Fibroblast of lung (primary cell): Measurements from ENCODE around the gene LGALS3BP. TPM values are rescaled to one million over a fixed set of nuclear protein-coding genes. Genes with fewer than 3 reads are reported as not detected.
"Not testable (repeated sequence)": the region's sequence is repeated elsewhere in the genome, so short reads cannot be mapped to it uniquely, and the experiment has no call there.

Source experiments
- DNase-seq, 2 donors: peaks; one replicate each; pipeline versions ENCODE4 v3.0.0 to v3.0.0-alpha.2; 2010; ENCODE audit warnings: low read depth in 2 of 2
- H2AFZ ChIP-seq: 2 replicates; pipeline ENCODE4 v1.5.1; 2012; ENCODE audit warnings: low read length, control low read depth, inconsistent platforms
- H3K27ac ChIP-seq: 2 replicates; pipeline ENCODE4 v1.5.1; 2011; ENCODE audit warnings: low read length, control low read depth; ENCODE audit not compliant: insufficient read depth
- H3K27me3 ChIP-seq: 2 replicates; pipeline ENCODE4 v1.5.1; 2011; ENCODE audit warnings: mild to moderate bottlenecking, low read length; ENCODE audit not compliant: control insufficient read depth, insufficient read depth
- H3K36me3 ChIP-seq: 2 replicates; pipeline ENCODE4 v1.5.1; 2011; ENCODE audit warnings: low read length; ENCODE audit not compliant: control insufficient read depth, insufficient read depth
- H3K4me1 ChIP-seq: 2 replicates; pipeline ENCODE4 v1.5.1; 2011; ENCODE audit warnings: low read length; ENCODE audit not compliant: control insufficient read depth, insufficient read depth; ENCODE audit errors: extremely low read depth
- H3K4me2 ChIP-seq: 2 replicates; pipeline ENCODE4 v1.5.1; 2011; ENCODE audit warnings: low read length, control low read depth; ENCODE audit not compliant: insufficient read depth; ENCODE audit errors: extremely low read depth
- H3K4me3 ChIP-seq, 4 experiments: fragments of 200-600 bp in 1 of 4; sonication (generic) in 1 of 4; replicated peaks in 1 of 4; 2 replicates each; pipeline ENCODE4 v1.5.1; 2011 to 2016; ENCODE audit warnings: low read length in 4 of 4, low read depth in 3 of 4, mild to moderate bottlenecking in 3 of 4, control low read depth in 2 of 4, inconsistent platforms in 1 of 4, mixed read lengths in 1 of 4; ENCODE audit not compliant: insufficient read depth in 1 of 4; ENCODE audit errors: control extremely low read depth in 1 of 4
- H3K79me2 ChIP-seq: 2 replicates; pipeline ENCODE4 v1.5.1; 2012; ENCODE audit warnings: mild to moderate bottlenecking, low read length, inconsistent platforms; ENCODE audit not compliant: control insufficient read depth, insufficient read depth
- H3K9ac ChIP-seq: 2 replicates; pipeline ENCODE4 v1.5.1; 2011; ENCODE audit warnings: mild to moderate bottlenecking, low read length, control low read depth; ENCODE audit not compliant: insufficient read depth
- H3K9me3 ChIP-seq: 2 replicates; pipeline ENCODE4 v1.5.1; 2012; ENCODE audit warnings: low read depth, low read length; ENCODE audit not compliant: control insufficient read depth, insufficient read depth
- H4K20me1 ChIP-seq: 2 replicates; pipeline ENCODE4 v1.5.1; 2011; ENCODE audit warnings: low read length; ENCODE audit not compliant: control insufficient read depth, insufficient read depth; ENCODE audit errors: extremely low read depth
- EZH2 ChIP-seq: IDR thresholded peaks from 2 replicates; pipeline ENCODE4 v1.5.1; 2012; ENCODE audit warnings: low read length, control low read depth, mild to moderate bottlenecking; ENCODE audit errors: missing control alignments
- polyA plus RNA-seq, 2 donors: library from polyadenylated mRNA; depleted of rRNA in 1 of 2; stranded (reverse) in 1 of 2; unstranded in 1 of 2; fragments of >200 nt; gene quantifications; 2 replicates each; pipeline ENCODE4 v1.2.1, GENCODE V29; 2011 to 2012; ENCODE audit warnings: missing spikeins in 1 of 2
- total RNA-seq: library from RNA; depleted of rRNA; stranded (reverse); fragments of >200 nt; gene quantifications from 2 replicates; pipeline ENCODE4 v1.2.1, GENCODE V29; 2014
- TF ChIP-seq, protein P1 (sequence below), 2 donors: IDR thresholded peaks in 1 of 2; conservative IDR thresholded peaks in 1 of 2; 1 replicate in 1 of 2; 2 replicates in 1 of 2; pipeline ENCODE4 v1.5.1; 2011 to 2012; ENCODE audit warnings: low read length in 2 of 2, control low read depth in 1 of 2, inconsistent platforms in 1 of 2, low read depth in 1 of 2, mild to moderate bottlenecking in 1 of 2

The LGALS3BP gene
- total and polyA plus RNA-seq, 2 donors (not counting 1 experiment from before 2014, with no cell fraction given): 128 to 387 TPM

DNA sequence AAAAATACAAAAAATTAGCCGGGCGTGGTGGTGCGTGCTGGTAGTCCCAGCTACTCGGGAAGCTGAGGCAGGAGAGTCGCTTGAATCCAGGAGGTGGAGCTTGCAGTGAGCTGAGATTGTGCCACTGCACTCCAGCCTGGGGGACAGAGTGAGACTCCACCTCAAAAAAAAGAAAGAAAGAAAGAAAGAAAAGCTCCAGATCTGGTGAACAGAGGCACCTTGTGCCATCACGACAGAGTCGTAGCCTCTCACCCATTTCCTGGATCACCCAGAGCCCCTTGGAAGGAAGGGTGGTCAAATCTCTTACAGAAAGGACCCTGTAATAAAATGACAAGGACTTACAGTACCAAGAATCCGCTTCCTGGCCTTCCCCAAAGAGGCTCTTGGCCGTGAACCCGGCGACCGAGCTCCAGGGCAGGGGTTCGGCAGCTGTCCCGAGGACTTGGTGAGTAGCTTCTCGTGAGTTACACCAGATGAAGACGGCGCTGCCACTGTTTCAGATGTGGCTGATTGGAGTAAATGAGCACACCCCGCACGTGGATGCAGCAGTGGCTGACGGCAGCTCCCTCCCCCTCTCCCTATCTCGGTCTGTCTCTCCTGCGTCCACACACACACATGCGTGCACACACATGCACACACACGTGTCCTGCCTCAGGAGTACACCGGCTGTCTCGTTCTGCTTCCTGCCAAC, 13.5 kb downstream of the LGALS3BP start:
- H3K4me2 ChIP-seq: no peak overlapping the region
- DNase-seq: no peak
- H2AFZ ChIP-seq: no peak overlapping the region
- no peak overlapping the region for H3K9ac ChIP-seq
- peaks cover 3% of the 10 kb centered on the region for H3K79me2 ChIP-seq
- no peak overlapping the region for H3K27ac ChIP-seq
- H3K36me3 ChIP-seq: peaks cover 4% of the 10 kb centered on the region
- TF ChIP-seq EZH2: no peak
- TF ChIP-seq, protein P1, sequence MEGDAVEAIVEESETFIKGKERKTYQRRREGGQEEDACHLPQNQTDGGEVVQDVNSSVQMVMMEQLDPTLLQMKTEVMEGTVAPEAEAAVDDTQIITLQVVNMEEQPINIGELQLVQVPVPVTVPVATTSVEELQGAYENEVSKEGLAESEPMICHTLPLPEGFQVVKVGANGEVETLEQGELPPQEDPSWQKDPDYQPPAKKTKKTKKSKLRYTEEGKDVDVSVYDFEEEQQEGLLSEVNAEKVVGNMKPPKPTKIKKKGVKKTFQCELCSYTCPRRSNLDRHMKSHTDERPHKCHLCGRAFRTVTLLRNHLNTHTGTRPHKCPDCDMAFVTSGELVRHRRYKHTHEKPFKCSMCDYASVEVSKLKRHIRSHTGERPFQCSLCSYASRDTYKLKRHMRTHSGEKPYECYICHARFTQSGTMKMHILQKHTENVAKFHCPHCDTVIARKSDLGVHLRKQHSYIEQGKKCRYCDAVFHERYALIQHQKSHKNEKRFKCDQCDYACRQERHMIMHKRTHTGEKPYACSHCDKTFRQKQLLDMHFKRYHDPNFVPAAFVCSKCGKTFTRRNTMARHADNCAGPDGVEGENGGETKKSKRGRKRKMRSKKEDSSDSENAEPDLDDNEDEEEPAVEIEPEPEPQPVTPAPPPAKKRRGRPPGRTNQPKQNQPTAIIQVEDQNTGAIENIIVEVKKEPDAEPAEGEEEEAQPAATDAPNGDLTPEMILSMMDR (conservative IDR thresholded peaks at IDR 0.05 in 1 of 2, IDR thresholded peaks at IDR 0.05 in 1 of 2; ENCODE audit: low read depth in 1 of 2, low read length in 2 of 2): no peak
- peaks cover 10% of the 10 kb centered on the region for H3K4me1 ChIP-seq
- no peaks in the 10 kb centered on the region for H4K20me1 ChIP-seq
- no peaks in the 10 kb centered on the region for H3K9me3 ChIP-seq
- H3K4me3 ChIP-seq: no peak overlapping the region
- no peaks in the 10 kb centered on the region for H3K27me3 ChIP-seq

DNA sequence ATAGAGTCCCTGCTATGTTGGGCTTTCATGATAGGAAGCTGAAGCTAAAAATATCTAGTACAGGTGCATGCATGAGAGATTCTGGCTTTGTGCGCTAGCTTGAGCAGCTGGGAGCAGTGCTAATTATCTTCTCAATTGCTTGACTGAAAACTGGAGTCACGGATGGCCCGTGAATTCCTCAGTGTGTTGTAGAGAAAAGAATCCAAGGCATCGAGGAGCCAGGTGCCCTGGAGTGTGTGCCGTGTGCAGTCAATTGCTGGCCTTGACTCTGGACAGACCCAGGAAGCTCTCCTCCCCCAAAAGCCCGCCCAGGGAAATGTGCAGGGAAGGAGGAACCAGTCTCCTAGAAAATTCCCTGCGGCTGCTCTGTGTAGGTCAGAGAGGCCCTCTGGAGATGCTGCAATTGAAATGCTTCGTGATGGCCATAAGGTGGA, 14.2 kb downstream of the LGALS3BP start:
- Histone ChIP-seq H3K4me1 (peaks cover 6% of the 10 kb centered on the region), H3K4me3 (no peak overlapping the region), H3K4me2 (no peak overlapping the region), H3K79me2 (no peaks in the 10 kb centered on the region), H4K20me1 (no peaks in the 10 kb centered on the region), H3K36me3 (peaks cover 4% of the 10 kb centered on the region), H3K9me3 (no peaks in the 10 kb centered on the region), H2AFZ (no peak overlapping the region), H3K27ac (no peak overlapping the region), H3K27me3 (no peaks in the 10 kb centered on the region), H3K9ac (no peak overlapping the region)
- TF ChIP-seq EZH2: no peak
- TF ChIP-seq, protein P1 (conservative IDR thresholded peaks at IDR 0.05 in 1 of 2, IDR thresholded peaks at IDR 0.05 in 1 of 2; ENCODE audit: low read depth in 1 of 2, low read length in 2 of 2): no peak
- DNase-seq: no peak

DNA sequence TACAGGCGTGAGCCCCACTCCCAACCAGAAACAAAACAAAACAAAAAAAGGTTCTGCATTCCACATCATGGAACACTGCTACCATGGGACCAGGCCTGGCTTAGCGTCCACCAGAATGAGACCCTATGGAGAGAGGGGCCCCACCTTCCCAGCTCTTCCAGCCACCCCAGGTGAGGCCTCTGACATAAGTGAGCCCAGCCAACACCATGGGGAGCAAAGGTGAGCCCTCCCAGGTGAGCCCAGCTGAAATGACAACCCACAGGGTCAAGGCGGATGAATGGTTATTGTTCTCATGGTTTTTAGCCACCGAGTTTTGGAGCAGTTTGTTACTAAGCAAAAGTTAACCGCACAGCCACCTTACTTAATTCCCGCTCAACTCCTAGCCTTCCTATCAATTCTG, 16.3 kb downstream of the LGALS3BP start:
- peaks cover 6% of the 10 kb centered on the region for H3K4me1 ChIP-seq
- no peak overlapping the region for H3K4me2 ChIP-seq
- no peaks in the 10 kb centered on the region for H3K79me2 ChIP-seq
- H2AFZ ChIP-seq: no peak overlapping the region
- TF ChIP-seq EZH2: no peak
- TF ChIP-seq, protein P1 (conservative IDR thresholded peaks at IDR 0.05 in 1 of 2, IDR thresholded peaks at IDR 0.05 in 1 of 2; ENCODE audit: low read depth in 1 of 2, low read length in 2 of 2): no peak
- peaks cover 2% of the 10 kb centered on the region for H3K36me3 ChIP-seq
- H3K9ac ChIP-seq: no peak overlapping the region
- no peaks in the 10 kb centered on the region for H3K27me3 ChIP-seq
- no peaks in the 10 kb centered on the region for H4K20me1 ChIP-seq
- no peak overlapping the region for H3K4me3 ChIP-seq
- H3K9me3 ChIP-seq: no peaks in the 10 kb centered on the region
- DNase-seq: no peak
- no peak overlapping the region for H3K27ac ChIP-seq

DNA sequence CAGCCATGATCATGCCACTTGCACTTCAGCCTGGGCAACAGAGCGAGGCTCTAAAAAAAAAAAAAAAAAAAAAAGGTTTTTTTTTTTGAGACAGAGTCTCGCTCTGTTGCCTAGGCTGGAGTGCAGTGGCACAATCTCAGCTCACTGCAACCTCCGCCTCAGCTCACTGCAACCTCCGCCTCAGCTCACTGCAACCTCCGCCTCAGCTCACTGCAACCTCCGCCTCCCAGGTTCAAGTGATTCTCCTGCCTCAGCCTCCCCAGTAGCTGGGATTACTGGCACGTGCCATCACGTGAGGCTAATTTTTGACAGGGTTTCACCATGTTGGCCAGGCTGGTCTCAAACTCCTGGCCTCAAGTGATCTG, 16.8 kb downstream of the LGALS3BP start:
- H3K36me3 ChIP-seq, H3K27me3 ChIP-seq, DNase-seq, H3K4me3 ChIP-seq, H2AFZ ChIP-seq, H3K27ac ChIP-seq, H4K20me1 ChIP-seq, H3K79me2 ChIP-seq, H3K4me1 ChIP-seq, H3K4me2 ChIP-seq, H3K9ac ChIP-seq, H3K9me3 ChIP-seq: not testable (repeated sequence)
